Endothelial cell of umbilical vein (primary cell): ENCODE measurements around the gene ZKSCAN3. TPM values are rescaled to one million over a fixed set of nuclear protein-coding genes. Genes with fewer than 3 reads are reported as not detected.

Experiments used
- BruUV-seq: library from RNA; stranded (reverse); fragments of 400-500 nt; replicated peaks from 2 replicates; lab custom pipeline; 2021; lab: Mats Ljungman, UMichigan
- CTCF ChIA-PET: fragments of 300-600, 350-600 bp; sonication (Branson Sonifier 250); formaldehyde crosslinking; loops from one replicate; lab custom pipeline; 2021; ENCODE audit warnings: antibody characterized with exemption, inconsistent platforms; lab: Charles Lee
- POLR2A ChIA-PET: fragments of 300-600, 350-600 bp; sonication (Branson Sonifier 250); formaldehyde crosslinking; loops from one replicate; lab custom pipeline; 2021; ENCODE audit warnings: antibody characterized with exemption, inconsistent platforms; lab: Charles Lee
- DNase-seq: peaks from one replicate; pipeline ENCODE4 v3.0.0-alpha.2; 2011; ENCODE audit warnings: low read depth, low spot score
- FAIRE-seq: peaks from 2 replicates; lab custom pipeline; 2011; peaks lifted over from hg19 to GRCh38; lab: Jason Lieb, UNC
- H2AFZ ChIP-seq: 2 replicates; pipeline ENCODE4 v1.6.0; 2012; ENCODE audit warnings: low read depth, low read length, control low read depth, inconsistent platforms
- H3K27ac ChIP-seq: 2 replicates; pipeline ENCODE4 v1.5.1; 2011; ENCODE audit warnings: low read depth, mild to moderate bottlenecking, control low read depth, low read length, moderate library complexity; ENCODE audit not compliant: insufficient read depth
- H3K27me3 ChIP-seq, 2 experiments: 2 replicates each; pipeline versions ENCODE4 v1.6.0 to v1.6.1; 2011; ENCODE audit warnings: low read length in 2 of 2, mixed read lengths in 1 of 2; ENCODE audit not compliant: control insufficient read depth in 2 of 2, insufficient read depth in 2 of 2
- H3K36me3 ChIP-seq, 2 experiments: 2 replicates in 1 of 2; 3 replicates in 1 of 2; pipeline ENCODE4 v1.5.1; 2011; ENCODE audit warnings: low read length in 2 of 2, mild to moderate bottlenecking in 1 of 2, moderate library complexity in 1 of 2; ENCODE audit not compliant: control insufficient read depth in 2 of 2, insufficient read depth in 2 of 2; ENCODE audit errors: extremely low read depth in 1 of 2
- H3K4me1 ChIP-seq: 3 replicates; pipeline ENCODE4 v1.5.1; 2011; ENCODE audit warnings: mild to moderate bottlenecking, low read length; ENCODE audit not compliant: control insufficient read depth, insufficient read depth; ENCODE audit errors: extremely low read depth
- H3K4me2 ChIP-seq: 2 replicates; pipeline ENCODE4 v1.6.1; 2011; ENCODE audit warnings: low read length, control low read depth, mixed read lengths; ENCODE audit not compliant: insufficient read depth
- H3K4me3 ChIP-seq, 3 experiments: fragments of 200-600 bp in 1 of 3; sonication (generic), shearing (Covaris generic) in 1 of 3; replicated peaks in 1 of 3; 2 replicates each; pipeline ENCODE4 v1.5.1; 2011 to 2016; ENCODE audit warnings: control low read depth in 3 of 3, low read length in 3 of 3, mild to moderate bottlenecking in 2 of 3, inconsistent platforms in 1 of 3, low read depth in 1 of 3, moderate library complexity in 1 of 3; ENCODE audit not compliant: insufficient read depth in 1 of 3
- H3K79me2 ChIP-seq: 2 replicates; pipeline ENCODE4 v1.6.0; 2012; ENCODE audit warnings: low read length, inconsistent platforms; ENCODE audit not compliant: control insufficient read depth, insufficient read depth
- H3K9ac ChIP-seq: replicated peaks from 2 replicates; pipeline ENCODE3; 2011; ENCODE audit warnings: low read length, control low read depth; ENCODE audit not compliant: insufficient read depth; ENCODE audit errors: extremely low read depth
- H3K9me1 ChIP-seq: replicated peaks from 3 replicates; pipeline ENCODE4 v1.6.0; 2011; ENCODE audit warnings: mild to moderate bottlenecking, low read length; ENCODE audit not compliant: control insufficient read depth, insufficient read depth; ENCODE audit errors: extremely low read depth
- H3K9me3 ChIP-seq: replicated peaks from 2 replicates; pipeline ENCODE4 v1.5.1; 2012; ENCODE audit warnings: low read length, inconsistent platforms; ENCODE audit not compliant: control insufficient read depth, insufficient read depth
- H4K20me1 ChIP-seq: replicated peaks from 2 replicates; pipeline ENCODE3; 2011; ENCODE audit warnings: mild to moderate bottlenecking, low read length; ENCODE audit not compliant: control insufficient read depth, insufficient read depth; ENCODE audit errors: extremely low read depth
- CTCF ChIP-seq, 2 donors: IDR thresholded peaks; 1 replicate in 1 of 2; 2 replicates in 1 of 2; pipeline ENCODE4 v1.5.1; 2011; ENCODE audit warnings: low read length in 2 of 2, mild to moderate bottlenecking in 2 of 2, moderate library complexity in 2 of 2, control low read depth in 1 of 2, inconsistent platforms in 1 of 2, low read depth in 1 of 2; ENCODE audit not compliant: insufficient read depth in 1 of 2; ENCODE audit errors: extremely low read depth in 1 of 2
- JUN ChIP-seq: IDR thresholded peaks from 2 replicates; pipeline ENCODE4 v1.6.1; 2011; ENCODE audit warnings: borderline replicate concordance, low read depth; ENCODE audit not compliant: insufficient read length, insufficient read depth
- MYC ChIP-seq: IDR thresholded peaks from one replicate; pipeline ENCODE4 v1.6.1; 2011; ENCODE audit warnings: mild to moderate bottlenecking, low read depth, low read length
- POLR2A ChIP-seq: IDR thresholded peaks from 2 replicates; pipeline ENCODE4 v1.6.1; 2012; ENCODE audit warnings: low read depth, mild to moderate bottlenecking, control low read depth, low read length
- POLR2AphosphoS5 ChIP-seq: IDR thresholded peaks from 2 replicates; pipeline ENCODE4 v1.6.1; 2012; ENCODE audit warnings: low read depth, mild to moderate bottlenecking, control low read depth, low read length, moderate library complexity; ENCODE audit not compliant: insufficient read depth
- dilution Hi-C: fragments of 300-500 bp; cut with MboI; formaldehyde crosslinking; loops from one replicate; pipeline ENCODE4 v1.15.0; 2019; ENCODE audit warnings: low sequenced_read_pairs; ENCODE audit not compliant: extremely low pct_ligation_motif_present
- intact Hi-C: fragments of 100-400 bp; cut with micrococcal nuclease; formaldehyde crosslinking; loops from one replicate; pipeline ENCODE4 v1.10.0; 2022
- polyA plus RNA-seq, 4 experiments: library from polyadenylated mRNA; depleted of rRNA in 3 of 4; stranded (reverse) in 3 of 4; unstranded in 1 of 4; fragments of >200 nt; gene quantifications; 2 replicates each; pipeline versions ENCODE4 v1.2.1 to v1.2.3, GENCODE V29; 2011 to 2012; ENCODE audit warnings: missing spikeins in 1 of 4
- total RNA-seq: library from RNA; stranded (reverse); gene quantifications from 2 replicates; pipeline ENCODE4 v1.2.3, GENCODE V29; 2021

The ZKSCAN3 gene
- total and polyA plus RNA-seq, 2 donors (not counting 3 experiments of a cell fraction or from before 2014, with no cell fraction given) = 2.5 to 6.9 TPM

GRCh38 chr6:28371706-28372451, 22.1 kb downstream of the ZKSCAN3 start:
- Histone ChIP-seq H3K27ac (no peak overlapping the region), H3K9ac (no peak overlapping the region), H3K4me2 (no peak overlapping the region), H4K20me1 (no peaks in the 10 kb centered on the region), H2AFZ (no peak overlapping the region), H3K9me3 (no peaks in the 10 kb centered on the region), H3K36me3 (no peaks in the 10 kb centered on the region), H3K27me3 (no peaks in the 10 kb centered on the region), H3K9me1 (no peaks in the 10 kb centered on the region), H3K4me1 (no peaks in the 10 kb centered on the region), H3K4me3 (no peak overlapping the region), H3K79me2 (no peaks in the 10 kb centered on the region)
- intact Hi-C loops (no loop called here), dilution Hi-C loops (no loop called here)
- BruUV-seq = no TSS peak
- DNase-seq (no peak), FAIRE-seq (no peak)
- POLR2A ChIA-PET = no interaction called here
- CTCF ChIA-PET = interaction anchor here (0.6 to 2.3 kb wide), 4 partner anchors 11 to 1665 kb away, joined by 3 to 12 read pairs (median 4); no protein-coding TSS in a partner anchor
- TF ChIP-seq MYC = no peak
- no peak for TF ChIP-seq POLR2AphosphoS5
- TF ChIP-seq JUN = no peak
- no peak for TF ChIP-seq POLR2A
- TF ChIP-seq CTCF (IDR thresholded peaks at IDR 0.05; ENCODE audit: extremely low read depth in 1 of 2, insufficient read depth in 1 of 2, low read depth in 1 of 2, low read length in 2 of 2) = no peak

DNA sequence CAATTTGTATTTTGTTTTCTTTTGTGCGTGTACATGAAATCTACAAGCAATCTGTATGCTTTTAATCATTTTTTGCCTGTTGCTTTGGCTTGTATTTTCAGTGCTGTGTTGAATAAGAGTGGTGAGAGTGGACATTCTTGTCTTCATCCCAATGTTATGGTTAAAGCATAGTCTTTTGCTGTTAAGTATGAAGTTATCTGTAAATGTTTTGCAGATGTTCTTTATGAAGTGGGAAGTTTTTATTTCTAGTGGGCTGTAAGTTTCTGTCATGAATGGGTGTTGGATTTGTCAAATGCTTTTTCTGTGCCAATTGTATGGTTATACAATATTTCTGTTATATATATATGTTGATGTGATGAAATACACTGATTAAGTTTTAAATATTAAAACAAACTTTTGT, 24.2 kb downstream of the ZKSCAN3 start:
- ChIA-PET CTCF (interaction anchor here (1.2 kb wide), 1 partner anchor 11 kb away, joined by 3 read pairs; no protein-coding TSS in a partner anchor), POLR2A (no interaction called here)
- H3K9me1 ChIP-seq = no peaks in the 10 kb centered on the region
- no peak overlapping the region for H2AFZ ChIP-seq
- H3K4me1 ChIP-seq = no peaks in the 10 kb centered on the region
- no peak overlapping the region for H3K27ac ChIP-seq
- H3K9me3 ChIP-seq = no peaks in the 10 kb centered on the region
- no peaks in the 10 kb centered on the region for H3K27me3 ChIP-seq
- H3K36me3 ChIP-seq = no peaks in the 10 kb centered on the region
- DNase-seq = no peak
- no peak for TF ChIP-seq POLR2A
- H3K4me3 ChIP-seq = no peak overlapping the region
- intact Hi-C loops = no loop called here
- no peaks in the 10 kb centered on the region for H3K79me2 ChIP-seq
- no peaks in the 10 kb centered on the region for H4K20me1 ChIP-seq
- H3K4me2 ChIP-seq = no peak overlapping the region
- no peak for FAIRE-seq
- BruUV-seq = no TSS peak
- H3K9ac ChIP-seq = no peak overlapping the region
- dilution Hi-C loops = no loop called here
